SK-N-MC (cell line): ENCODE data around the gene LONP2.

Source experiments
- EZH2 ChIP-seq: fragments of 200-600 bp; sonication (generic); IDR thresholded peaks from one replicate; pipeline ENCODE4 v1.6.1; 2017; ENCODE audit warnings: antibody characterized with exemption
- POLR2AphosphoS5 ChIP-seq: IDR thresholded peaks from 2 replicates; pipeline ENCODE4 v1.6.1; 2012; ENCODE audit warnings: mild to moderate bottlenecking, low read depth, low read length, borderline replicate concordance

DNA sequence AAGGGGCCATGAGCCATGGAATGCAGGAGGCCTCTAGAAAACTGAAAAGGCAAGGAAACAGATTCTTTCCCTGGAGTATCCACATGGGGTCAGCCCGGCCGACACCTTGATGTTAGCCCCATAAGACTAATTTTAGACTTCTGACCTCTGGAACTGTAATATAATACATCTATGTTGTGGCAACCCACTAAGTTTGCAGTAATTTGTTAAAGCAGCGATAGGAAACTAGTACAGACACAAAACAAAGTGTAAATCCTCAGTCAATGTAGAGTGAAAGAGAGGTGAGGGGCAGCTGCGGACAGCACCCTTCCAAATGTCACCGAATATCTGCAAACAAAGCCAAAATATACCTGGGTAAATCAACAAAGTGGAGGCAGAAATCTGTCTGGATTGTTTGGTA lies 148.3 kb downstream of the LONP2 start:
- TF ChIP-seq POLR2AphosphoS5 (no peak), EZH2 (no peak)
